ENCODE data around the gene TMSB10.

TMSB10 gene

GRCh38 chr2:84885111-84885510 lies 20.3 kb upstream of the TMSB10 start:
- DNase-seq (ENCODE audit: extremely low spot score) = no peak
- POLR2A ChIA-PET = no interaction called here
- TF ChIP-seq ELF4 (IDR thresholded peaks at IDR 0.05) (no peak), FOXM1 (IDR thresholded peaks at IDR 0.05; ENCODE audit: borderline replicate concordance) (no peak), CTBP1 (IDR thresholded peaks at IDR 0.05; ENCODE audit: borderline replicate concordance) (no peak), L3MBTL2 (conservative IDR thresholded peaks at IDR 0.05) (no peak), SP1 (IDR thresholded peaks at IDR 0.05) (no peak)
- CTCF ChIA-PET = no interaction called here

GRCh38 chr2:84886791-84887190 lies 18.7 kb upstream of the TMSB10 start:
- no peak for TF ChIP-seq FOXK2 (IDR thresholded peaks at IDR 0.05)
- TF ChIP-seq ARNT (IDR thresholded peaks at IDR 0.05) = no peak
- no peak for TF ChIP-seq ELF4 (IDR thresholded peaks at IDR 0.05)
- TF ChIP-seq TARDBP (IDR thresholded peaks at IDR 0.05) = no peak
- TF ChIP-seq CTBP1 (IDR thresholded peaks at IDR 0.05; ENCODE audit: borderline replicate concordance) = no peak
- no peak for TF ChIP-seq NFRKB (IDR thresholded peaks at IDR 0.05)
- no peak for TF ChIP-seq HDGF (IDR thresholded peaks at IDR 0.05; ENCODE audit: borderline replicate concordance)
- no peak for TF ChIP-seq FOXM1 (IDR thresholded peaks at IDR 0.05; ENCODE audit: borderline replicate concordance)
- TF ChIP-seq FOXA1 (IDR thresholded peaks at IDR 0.05) = no peak
- no peak for TF ChIP-seq BHLHE40 (IDR thresholded peaks at IDR 0.05; ENCODE audit: borderline replicate concordance)
- TF ChIP-seq SUZ12 (IDR thresholded peaks at IDR 0.05) = no peak
- no peak for TF ChIP-seq LEF1 (IDR thresholded peaks at IDR 0.05; ENCODE audit: borderline replicate concordance)
- no peak for TF ChIP-seq L3MBTL2 (conservative IDR thresholded peaks at IDR 0.05)
- TF ChIP-seq SP1 (IDR thresholded peaks at IDR 0.05) = no peak
- no peak for TF ChIP-seq ZNF384 (IDR thresholded peaks at IDR 0.05)
- TF ChIP-seq, protein P1, sequence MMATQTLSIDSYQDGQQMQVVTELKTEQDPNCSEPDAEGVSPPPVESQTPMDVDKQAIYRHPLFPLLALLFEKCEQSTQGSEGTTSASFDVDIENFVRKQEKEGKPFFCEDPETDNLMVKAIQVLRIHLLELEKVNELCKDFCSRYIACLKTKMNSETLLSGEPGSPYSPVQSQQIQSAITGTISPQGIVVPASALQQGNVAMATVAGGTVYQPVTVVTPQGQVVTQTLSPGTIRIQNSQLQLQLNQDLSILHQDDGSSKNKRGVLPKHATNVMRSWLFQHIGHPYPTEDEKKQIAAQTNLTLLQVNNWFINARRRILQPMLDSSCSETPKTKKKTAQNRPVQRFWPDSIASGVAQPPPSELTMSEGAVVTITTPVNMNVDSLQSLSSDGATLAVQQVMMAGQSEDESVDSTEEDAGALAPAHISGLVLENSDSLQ (IDR thresholded peaks at IDR 0.05) = no peak
- DNase-seq (ENCODE audit: extremely low spot score) = no peak
- POLR2A ChIA-PET = interaction anchor here (1.2 kb wide), 1 partner anchor 19 kb away, joined by 3 read pairs; no protein-coding TSS in a partner anchor
- CTCF ChIA-PET = interaction anchor here (1.0 kb wide), 1 partner anchor 39 kb away, joined by 4 read pairs; no protein-coding TSS in a partner anchor

GRCh38 chr2:84888401-84889276 lies 16.8 kb upstream of the TMSB10 start:
- no peak for TF ChIP-seq FOXA1 (IDR thresholded peaks at IDR 0.05)
- no peak for TF ChIP-seq ELF4 (IDR thresholded peaks at IDR 0.05)
- no peak for TF ChIP-seq TARDBP (IDR thresholded peaks at IDR 0.05)
- TF ChIP-seq, protein P1 (IDR thresholded peaks at IDR 0.05) = no peak
- TF ChIP-seq FOXK2 (IDR thresholded peaks at IDR 0.05) = no peak
- no peak for DNase-seq (ENCODE audit: extremely low spot score)
- CTCF ChIA-PET = interaction anchor here (0.7 kb wide), 1 partner anchor 410 kb away, joined by 8 read pairs; no protein-coding TSS in a partner anchor
- POLR2A ChIA-PET = no interaction called here

- no peak for DNase-seq (ENCODE audit: extremely low spot score)
- CTCF ChIA-PET = no interaction called here
- TF ChIP-seq HDGF (IDR thresholded peaks at IDR 0.05; ENCODE audit: borderline replicate concordance) (no peak), CTBP1 (IDR thresholded peaks at IDR 0.05; ENCODE audit: borderline replicate concordance) (no peak), TARDBP (IDR thresholded peaks at IDR 0.05) (no peak), ARNT (IDR thresholded peaks at IDR 0.05) (no peak), FOXA1 (IDR thresholded peaks at IDR 0.05) (no peak), NFRKB (IDR thresholded peaks at IDR 0.05) (no peak), SP1 (IDR thresholded peaks at IDR 0.05) (no peak), FOXM1 (IDR thresholded peaks at IDR 0.05; ENCODE audit: borderline replicate concordance) (no peak), L3MBTL2 (conservative IDR thresholded peaks at IDR 0.05) (no peak), FOXK2 (IDR thresholded peaks at IDR 0.05) (no peak), LEF1 (IDR thresholded peaks at IDR 0.05; ENCODE audit: borderline replicate concordance) (no peak), BHLHE40 (IDR thresholded peaks at IDR 0.05; ENCODE audit: borderline replicate concordance) (no peak), SUZ12 (IDR thresholded peaks at IDR 0.05) (no peak), ZNF384 (IDR thresholded peaks at IDR 0.05) (no peak), ELF4 (IDR thresholded peaks at IDR 0.05) (no peak)
- TF ChIP-seq, protein P1 (IDR thresholded peaks at IDR 0.05) = no peak
- POLR2A ChIA-PET = no interaction called here
These were observed 16.1 kb upstream of the TMSB10 start for GRCh38 chr2:84889332-84889731.

DNA sequence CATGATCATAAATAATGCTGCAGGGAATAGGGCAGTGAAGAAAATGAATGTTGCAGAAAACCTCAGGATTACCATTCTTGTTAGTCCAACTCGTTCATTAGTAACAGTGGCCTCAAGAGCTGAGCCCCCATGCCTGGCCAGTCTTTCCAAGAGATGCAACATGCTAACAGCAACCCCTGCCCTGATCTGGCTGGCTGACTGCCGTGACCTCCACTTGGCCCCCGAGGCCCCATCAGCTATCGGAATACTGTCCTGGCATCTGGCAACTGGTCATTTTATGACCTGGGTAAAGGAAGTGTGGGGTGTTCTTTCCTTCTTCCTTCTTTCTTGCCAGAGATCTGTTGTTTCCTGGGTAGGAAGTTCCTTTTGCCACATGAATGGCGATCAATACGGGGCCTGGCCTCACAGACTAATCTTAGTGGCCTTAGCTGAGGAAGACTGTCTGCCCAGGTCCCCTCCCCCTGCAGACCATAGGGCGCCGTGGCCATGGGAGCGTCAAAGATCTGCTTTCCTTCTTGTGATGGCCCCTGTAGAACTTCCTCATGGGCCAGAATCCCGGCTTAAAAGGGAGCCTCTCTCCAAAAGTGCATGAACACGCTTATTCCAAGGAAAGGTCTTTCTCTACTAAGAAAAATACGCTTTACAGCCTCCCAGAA lies 14.0 kb upstream of the TMSB10 start:
- CTCF ChIA-PET = interaction anchor here (0.6 kb wide), 1 partner anchor 35 kb away, joined by 3 read pairs; no protein-coding TSS in a partner anchor

More for the DNA sequence above, 14.0 kb upstream of the TMSB10 start:
- no peak for DNase-seq (ENCODE audit: extremely low spot score)
- no peak for TF ChIP-seq ARNT (IDR thresholded peaks at IDR 0.05)
- TF ChIP-seq FOXA1 (IDR thresholded peaks at IDR 0.05) = no peak
- TF ChIP-seq SP1 (IDR thresholded peaks at IDR 0.05) = no peak
- TF ChIP-seq BHLHE40 (IDR thresholded peaks at IDR 0.05; ENCODE audit: borderline replicate concordance) = no peak
- TF ChIP-seq FOXM1 (IDR thresholded peaks at IDR 0.05; ENCODE audit: borderline replicate concordance) = no peak
- TF ChIP-seq, protein P1 (IDR thresholded peaks at IDR 0.05) = no peak
- no peak for TF ChIP-seq NFRKB (IDR thresholded peaks at IDR 0.05)
- TF ChIP-seq FOXK2 (IDR thresholded peaks at IDR 0.05) = no peak
- TF ChIP-seq ZNF384 (IDR thresholded peaks at IDR 0.05) = no peak
- TF ChIP-seq SUZ12 (IDR thresholded peaks at IDR 0.05) = no peak
- no peak for TF ChIP-seq ELF4 (IDR thresholded peaks at IDR 0.05)
- TF ChIP-seq TARDBP (IDR thresholded peaks at IDR 0.05) = no peak
- TF ChIP-seq L3MBTL2 (conservative IDR thresholded peaks at IDR 0.05) = no peak
- TF ChIP-seq HDGF (IDR thresholded peaks at IDR 0.05; ENCODE audit: borderline replicate concordance) = no peak
- no peak for TF ChIP-seq LEF1 (IDR thresholded peaks at IDR 0.05; ENCODE audit: borderline replicate concordance)
- POLR2A ChIA-PET = no interaction called here

Measured in HEK293T (cell line).